HG03045 (cell line): ENCODE measurements around the gene CNOT1.
"Not testable (repeated sequence)": the region's sequence is repeated elsewhere in the genome, so short reads cannot be mapped to it uniquely, and the experiment has no call there.

Source experiments
- ATAC-seq: cut with Tn5 transposase; IDR thresholded peaks from one replicate; pipeline ENCODE4 v1.9.1; 2021; ENCODE audit warnings: mild to moderate bottlenecking, moderate library complexity; ENCODE audit not compliant: unreplicated experiment

CNOT1 gene

DNA sequence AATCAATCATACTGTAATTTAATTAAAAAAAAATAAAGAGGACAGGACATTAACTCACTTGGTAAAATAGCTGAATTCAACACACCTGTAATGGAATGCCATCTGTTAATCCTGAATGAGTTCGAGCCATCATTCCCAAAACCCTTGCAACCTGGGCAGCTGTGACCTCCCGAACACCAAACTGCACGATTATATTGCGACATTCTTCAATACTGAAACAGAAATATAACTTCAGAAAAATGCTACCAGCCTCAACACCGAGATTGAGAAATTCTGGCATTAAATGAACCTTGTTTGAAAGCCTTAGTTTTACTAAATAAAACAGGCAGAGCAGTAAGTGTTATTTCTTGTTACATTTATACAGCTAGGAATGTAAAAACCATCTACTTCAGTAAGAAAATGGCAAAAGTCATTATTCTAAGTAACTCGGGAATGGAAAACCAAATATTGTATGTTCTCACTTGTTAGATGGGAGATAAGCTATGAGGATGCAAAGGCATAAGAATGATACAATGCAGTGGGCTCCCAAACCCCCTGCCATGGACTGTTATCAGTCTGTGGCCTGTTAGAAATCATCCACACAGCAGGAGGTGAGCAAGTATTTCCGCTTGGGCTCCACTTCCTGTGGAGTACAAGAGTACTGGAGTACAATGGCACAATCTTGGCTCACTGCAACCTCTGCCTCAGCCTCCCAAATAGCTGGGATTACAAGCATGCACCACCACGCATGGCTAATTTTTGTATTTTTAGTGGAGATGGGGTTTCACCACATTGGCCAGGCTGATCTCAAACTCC is 46.5 kb downstream of the CNOT1 start:
- no peak for ATAC-seq

DNA sequence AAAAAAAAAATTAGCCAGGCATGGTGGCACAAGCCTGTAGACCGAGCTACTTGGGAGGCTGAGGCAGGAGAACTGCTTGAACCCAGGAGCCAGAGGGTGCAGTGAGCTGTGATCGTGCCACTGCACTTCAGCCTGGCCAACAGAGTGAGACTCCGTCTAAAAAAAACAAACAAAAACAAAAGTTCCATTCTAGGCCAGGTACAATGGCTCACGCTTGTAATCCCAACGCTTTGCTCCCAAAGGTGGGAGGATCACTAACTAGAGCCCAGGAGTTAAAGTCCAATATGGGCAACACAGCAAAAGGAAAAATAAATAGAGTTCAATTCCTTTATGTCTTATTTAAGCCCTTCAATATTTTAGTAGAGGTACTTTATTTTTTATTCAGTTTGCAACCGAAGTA is 47.5 kb downstream of the CNOT1 start:
- ATAC-seq, result no peak

DNA sequence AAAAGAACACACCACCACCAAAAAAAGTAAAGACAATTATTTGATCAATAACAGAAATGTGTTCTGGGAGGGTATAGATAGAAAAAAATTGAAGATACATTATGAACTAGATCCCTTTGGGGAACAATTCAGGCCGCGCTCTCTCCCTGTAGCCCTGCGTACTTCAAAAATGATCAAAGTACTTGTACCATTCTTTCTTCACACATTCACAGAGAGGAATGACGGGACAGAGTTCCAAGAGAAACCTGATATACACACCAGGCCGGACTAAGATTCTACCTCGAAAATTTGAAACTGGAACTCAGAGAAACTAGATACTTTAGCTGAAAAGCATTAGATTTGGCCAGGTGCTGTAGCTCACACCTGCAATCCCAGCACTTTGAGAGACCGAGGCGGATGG is 50.0 kb downstream of the CNOT1 start:
- no peak for ATAC-seq

DNA sequence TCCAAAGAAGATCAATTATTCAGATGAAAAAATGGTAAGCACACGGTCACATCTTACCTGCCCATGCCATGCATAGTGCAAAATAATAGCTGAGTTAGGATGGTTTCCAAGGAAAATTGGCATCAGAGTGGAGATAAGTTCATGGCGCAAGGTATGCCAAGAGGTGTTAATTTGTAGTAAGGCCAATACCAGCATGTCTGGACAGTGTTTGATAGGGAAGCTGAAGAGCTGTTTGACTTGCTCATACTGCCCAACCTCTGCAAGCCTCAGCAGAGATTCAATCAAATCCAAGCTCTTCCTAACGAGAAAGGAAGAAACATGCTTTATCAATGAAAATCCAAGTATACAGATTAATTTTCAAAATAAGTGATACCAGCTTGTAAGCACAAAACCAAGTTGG is 51.0 kb downstream of the CNOT1 start:
- no peak for ATAC-seq

- no peak for ATAC-seq
These were observed 52.5 kb downstream of the CNOT1 start for GRCh38 chr16:58577141-58577540.

GRCh38 chr16:58574895-58575294 is 54.7 kb downstream of the CNOT1 start:
- no peak for ATAC-seq

DNA sequence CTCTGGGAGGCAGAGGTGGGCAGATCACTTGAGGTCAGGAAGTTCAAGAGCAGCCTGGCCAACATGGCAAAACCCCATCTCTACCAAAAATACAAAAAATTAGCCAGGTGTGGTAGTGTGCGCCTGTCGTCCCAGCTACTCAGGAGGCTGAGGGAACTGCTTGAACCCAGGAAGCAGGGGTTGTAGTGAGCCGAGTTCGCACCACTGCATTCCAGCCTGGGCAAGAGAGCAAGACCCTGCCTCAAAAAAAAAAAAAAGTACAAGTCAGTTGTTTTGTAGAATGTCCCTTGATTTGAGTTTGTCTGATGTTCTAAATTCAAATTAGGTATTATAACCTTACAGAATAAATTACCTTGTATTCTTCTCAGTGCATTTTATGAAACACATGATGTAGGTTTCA is 63.9 kb downstream of the CNOT1 start:
- not testable (repeated sequence) for ATAC-seq

DNA sequence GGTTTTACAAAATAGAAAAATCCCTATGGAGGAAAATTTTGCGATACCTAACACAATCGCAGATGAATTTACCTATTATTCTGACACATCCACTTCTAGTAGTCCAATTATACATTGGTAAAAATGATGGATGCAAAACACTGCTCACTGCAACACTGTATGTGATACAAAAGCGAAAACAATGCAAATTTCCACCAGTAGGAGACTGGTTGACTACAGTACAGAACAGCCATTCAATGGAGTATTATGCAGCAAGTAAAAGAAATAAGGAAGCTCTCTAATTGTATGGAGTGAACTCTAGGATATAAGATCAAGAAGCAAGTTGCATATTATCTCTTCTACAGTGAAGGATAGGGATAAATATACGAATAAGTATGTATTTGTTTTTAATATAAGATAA is 65.9 kb downstream of the CNOT1 start:
- ATAC-seq, result no peak

GRCh38 chr16:58563235-58563634 is 66.4 kb downstream of the CNOT1 start:
- ATAC-seq, result no peak

GRCh38 chr16:58556678-58557077 is 72.9 kb downstream of the CNOT1 start:
- no peak for ATAC-seq

GRCh38 chr16:58551496-58551895 is 78.1 kb downstream of the CNOT1 start:
- no peak for ATAC-seq

- no peak for ATAC-seq
These were observed 81.2 kb downstream of the CNOT1 start for GRCh38 chr16:58548378-58548777.

DNA sequence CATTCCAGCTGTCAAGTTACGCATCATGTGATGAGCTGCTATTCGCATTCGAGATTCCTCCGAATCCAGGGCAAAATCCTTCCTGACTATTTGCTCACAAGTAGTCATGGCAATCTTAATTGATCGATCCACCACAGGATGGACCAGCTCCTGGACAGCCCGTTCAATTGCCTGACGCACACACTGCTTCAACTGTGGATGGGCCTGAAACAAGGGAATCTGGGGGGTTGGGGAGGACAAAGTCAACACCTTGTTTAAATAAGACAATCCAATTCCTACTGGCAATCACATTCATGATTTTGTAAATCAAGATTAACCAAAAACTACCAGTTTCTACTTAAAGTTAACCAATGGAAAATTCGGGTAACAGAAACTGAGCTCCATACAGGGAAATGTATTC is 85.9 kb downstream of the CNOT1 start:
- ATAC-seq, result no peak

DNA sequence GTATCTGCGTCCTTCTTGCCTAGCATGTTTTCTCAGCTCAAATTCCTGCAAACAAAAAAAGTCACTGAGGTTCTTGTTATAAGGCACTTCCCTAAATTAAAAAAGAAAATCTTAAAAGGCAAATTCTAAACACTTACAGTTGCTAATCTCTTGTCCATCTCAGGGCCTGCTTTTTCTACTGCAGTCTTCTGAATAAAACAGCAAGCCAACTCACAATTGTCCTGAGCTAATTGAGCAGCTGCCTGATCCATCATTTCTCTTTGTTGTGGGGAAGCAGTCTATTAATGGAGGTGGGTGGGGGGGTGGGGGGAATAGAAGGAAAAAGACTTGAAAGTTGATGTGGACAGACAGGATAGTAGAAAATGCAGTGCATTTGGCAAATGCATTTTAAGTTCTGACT is 87.3 kb downstream of the CNOT1 start:
- no peak for ATAC-seq

- no peak for ATAC-seq
These were observed 87.9 kb downstream of the CNOT1 start for GRCh38 chr16:58541711-58542110.

GRCh38 chr16:58537124-58537906 is 92.3 kb downstream of the CNOT1 start:
- no peak for ATAC-seq

DNA sequence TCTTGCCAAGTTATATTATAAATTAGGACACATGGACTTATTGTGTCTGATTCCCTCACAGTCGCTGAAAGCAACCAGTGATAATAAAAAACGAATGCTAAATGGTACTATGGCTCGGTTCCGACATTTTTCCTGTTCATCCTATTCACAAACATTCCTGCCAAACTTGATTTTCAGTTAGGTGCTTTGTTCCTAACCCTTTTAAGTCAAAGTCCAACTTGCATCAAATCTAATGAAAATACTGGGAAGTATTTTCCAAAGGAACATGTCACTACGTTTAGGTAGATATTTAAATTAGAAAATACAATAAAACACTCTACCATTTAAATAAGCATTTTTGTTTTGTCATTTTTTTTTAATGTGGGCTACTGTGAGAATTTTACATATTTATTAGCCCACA is 93.3 kb downstream of the CNOT1 start:
- no peak for ATAC-seq

- ATAC-seq, result no peak
These were observed 94.5 kb downstream of the CNOT1 start for GRCh38 chr16:58535100-58535499.

- ATAC-seq, result no peak
These were observed 95.7 kb downstream of the CNOT1 start for GRCh38 chr16:58533751-58534470.

GRCh38 chr16:58532414-58532813 is 97.2 kb downstream of the CNOT1 start:
- no peak for ATAC-seq

DNA sequence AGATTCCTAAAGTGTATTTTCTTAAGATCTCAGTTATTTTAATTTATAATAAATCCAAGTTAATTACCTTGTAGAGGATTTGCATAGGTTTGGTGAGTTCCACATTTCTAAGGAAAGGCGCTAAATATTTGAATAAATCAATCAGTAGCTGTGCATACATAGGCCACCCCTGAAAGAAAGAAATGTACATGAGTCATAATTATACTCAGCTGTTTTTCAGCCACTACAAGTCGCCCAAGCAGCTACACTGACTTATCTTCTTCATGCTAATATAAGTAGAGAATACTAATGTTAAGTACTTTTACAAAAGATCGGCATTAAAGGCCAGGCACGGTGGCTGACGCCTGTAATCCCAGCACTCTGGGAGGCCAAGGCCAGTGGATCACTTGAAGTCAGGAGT is 99.4 kb downstream of the CNOT1 start:
- ATAC-seq, result no peak

DNA sequence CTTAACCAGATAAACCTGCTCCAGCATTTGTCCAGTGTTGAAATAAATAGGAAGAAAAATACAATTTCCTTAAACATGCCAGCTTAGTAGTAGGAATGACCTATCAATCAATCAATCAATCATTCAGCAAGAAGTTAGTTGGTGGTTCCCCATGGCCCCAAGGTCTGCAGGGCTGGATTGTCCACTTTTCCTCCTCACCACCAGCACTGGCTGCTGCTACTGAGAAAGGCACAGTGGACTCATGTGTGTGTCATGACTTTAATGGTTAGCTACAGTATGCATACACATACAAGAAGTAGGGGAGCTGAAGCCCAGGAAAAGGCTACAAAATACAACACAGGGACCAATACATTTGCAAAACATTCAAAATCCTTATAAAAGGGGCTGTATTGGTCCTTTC is 109.9 kb downstream of the CNOT1 start:
- ATAC-seq, result no peak
